Measurements from ENCODE around the gene CYTH1. TPM values are rescaled to one million over a fixed set of nuclear protein-coding genes. Genes with fewer than 3 reads are reported as not detected.

The CYTH1 gene
- total and polyA plus RNA-seq, 3 donors from 2014 or later, result 40.8 to 47.9 (median 42.2) TPM

DNA sequence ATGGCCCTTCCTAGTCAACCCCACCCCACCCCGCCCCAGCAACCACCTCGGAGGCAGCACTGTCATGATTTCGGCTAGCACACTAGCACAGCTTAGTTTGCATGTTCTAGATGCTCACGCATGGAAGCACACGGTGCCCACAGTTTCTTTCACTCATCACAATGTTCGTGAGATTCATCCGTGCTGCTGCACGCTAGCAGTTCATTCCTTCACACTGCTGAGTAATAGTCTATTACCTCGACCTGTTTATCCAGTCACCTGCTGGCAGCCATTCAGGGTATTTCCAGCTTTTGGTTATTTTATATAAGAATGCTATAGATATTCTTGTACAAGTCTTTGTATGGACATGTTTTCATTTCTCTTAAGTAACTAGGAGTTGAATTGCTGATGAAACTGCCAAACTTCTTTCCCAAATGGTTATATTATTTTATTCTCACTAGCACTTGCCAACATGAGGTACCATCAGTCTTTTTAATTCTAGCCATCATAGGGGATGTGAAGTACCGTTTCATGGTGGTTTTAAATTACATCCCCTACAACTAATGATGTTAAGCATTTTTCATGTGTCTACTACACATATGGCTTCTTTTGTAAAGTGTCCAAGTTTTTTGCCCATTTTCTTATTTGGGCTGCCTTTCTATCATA, 75.7 kb downstream of the CYTH1 start:
- no peaks in the 10 kb centered on the region for H3K27me3 ChIP-seq
- DNase-seq, result no peak
- peaks cover 4% of the 10 kb centered on the region for H3K4me1 ChIP-seq
- intact Hi-C loops (cut with DNase I; ENCODE audit: low total_unique reads), result loop anchor here (10.0 kb wide), 1 partner anchor 212 kb away; no protein-coding TSS in a partner anchor
- 93 to 98% methylated on average over 10 of the region's 10 CpGs for WGBS, 2 donors
- TF ChIP-seq, protein P1, sequence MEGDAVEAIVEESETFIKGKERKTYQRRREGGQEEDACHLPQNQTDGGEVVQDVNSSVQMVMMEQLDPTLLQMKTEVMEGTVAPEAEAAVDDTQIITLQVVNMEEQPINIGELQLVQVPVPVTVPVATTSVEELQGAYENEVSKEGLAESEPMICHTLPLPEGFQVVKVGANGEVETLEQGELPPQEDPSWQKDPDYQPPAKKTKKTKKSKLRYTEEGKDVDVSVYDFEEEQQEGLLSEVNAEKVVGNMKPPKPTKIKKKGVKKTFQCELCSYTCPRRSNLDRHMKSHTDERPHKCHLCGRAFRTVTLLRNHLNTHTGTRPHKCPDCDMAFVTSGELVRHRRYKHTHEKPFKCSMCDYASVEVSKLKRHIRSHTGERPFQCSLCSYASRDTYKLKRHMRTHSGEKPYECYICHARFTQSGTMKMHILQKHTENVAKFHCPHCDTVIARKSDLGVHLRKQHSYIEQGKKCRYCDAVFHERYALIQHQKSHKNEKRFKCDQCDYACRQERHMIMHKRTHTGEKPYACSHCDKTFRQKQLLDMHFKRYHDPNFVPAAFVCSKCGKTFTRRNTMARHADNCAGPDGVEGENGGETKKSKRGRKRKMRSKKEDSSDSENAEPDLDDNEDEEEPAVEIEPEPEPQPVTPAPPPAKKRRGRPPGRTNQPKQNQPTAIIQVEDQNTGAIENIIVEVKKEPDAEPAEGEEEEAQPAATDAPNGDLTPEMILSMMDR (IDR thresholded peaks at IDR 0.05), result no peak
- TF ChIP-seq POLR2A (IDR thresholded peaks at IDR 0.05), result no peak
- H3K36me3 ChIP-seq (ENCODE audit: low read depth, missing control alignments), result no peaks in the 10 kb centered on the region
- H3K27ac ChIP-seq, result no peak overlapping the region
- no peak overlapping the region for H3K4me3 ChIP-seq
- H3K9me3 ChIP-seq, result no peaks in the 10 kb centered on the region

- Histone ChIP-seq H3K27ac (no peak overlapping the region), H3K4me3 (no peak overlapping the region), H3K27me3 (no peaks in the 10 kb centered on the region), H3K9me3 (no peaks in the 10 kb centered on the region), H3K36me3 (ENCODE audit: low read depth, missing control alignments) (no peaks in the 10 kb centered on the region), H3K4me1 (peaks cover 1% of the 10 kb centered on the region)
- intact Hi-C loops (cut with DNase I; ENCODE audit: low total_unique reads), result loop anchor here (10.0 kb wide), 1 partner anchor 210 kb away; no protein-coding TSS in a partner anchor
- 96 to 98% methylated on average over 4 of the region's 4 CpGs for WGBS, 2 donors
- no peak for DNase-seq
- TF ChIP-seq, protein P1 (IDR thresholded peaks at IDR 0.05), result no peak
- no peak for TF ChIP-seq POLR2A (IDR thresholded peaks at IDR 0.05)
These were observed 77.0 kb downstream of the CYTH1 start for GRCh38 chr17:78705071-78705470.

DNA sequence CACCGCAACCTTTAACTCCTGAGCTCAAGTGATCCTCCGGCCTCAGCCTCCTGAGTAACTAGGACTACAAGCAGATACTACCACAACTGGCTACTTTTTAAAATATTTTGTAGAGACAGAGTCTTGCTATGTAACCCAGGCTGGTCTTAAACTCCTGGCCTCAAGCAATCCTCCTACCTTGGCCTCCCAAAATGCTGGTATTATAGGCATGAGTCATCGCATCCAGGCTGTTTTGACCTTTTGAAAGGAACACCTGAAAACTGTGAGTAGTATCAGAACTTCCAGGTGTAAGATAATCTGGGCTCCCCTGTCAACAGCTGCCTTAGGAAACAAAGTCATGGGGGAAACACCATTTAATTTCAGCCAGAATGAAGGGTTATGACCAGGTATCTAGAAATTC, 77.5 kb downstream of the CYTH1 start:
- no peaks in the 10 kb centered on the region for H3K36me3 ChIP-seq (ENCODE audit: low read depth, missing control alignments)

GRCh38 chr17:78697554-78698343, 84.3 kb downstream of the CYTH1 start:
- WGBS, 2 donors, result 94% methylated on average over 25 of the region's 25 CpGs
- H3K27me3 ChIP-seq, result no peaks in the 10 kb centered on the region
- H3K9me3 ChIP-seq, result no peaks in the 10 kb centered on the region
- no peak overlapping the region for H3K4me3 ChIP-seq
- DNase-seq, result no peak
- H3K27ac ChIP-seq, result no peak overlapping the region
- intact Hi-C loops (cut with DNase I; ENCODE audit: low total_unique reads), result no loop called here
- H3K4me1 ChIP-seq, result no peaks in the 10 kb centered on the region
- no peaks in the 10 kb centered on the region for H3K36me3 ChIP-seq (ENCODE audit: low read depth, missing control alignments)
- no peak for TF ChIP-seq POLR2A (IDR thresholded peaks at IDR 0.05)
- TF ChIP-seq, protein P1 (IDR thresholded peaks at IDR 0.05), result no peak

More for the DNA sequence above, 77.5 kb downstream of the CYTH1 start:
- Histone ChIP-seq H3K27me3 (no peaks in the 10 kb centered on the region), H3K4me3 (no peak overlapping the region), H3K9me3 (no peaks in the 10 kb centered on the region), H3K4me1 (no peaks in the 10 kb centered on the region), H3K27ac (no peak overlapping the region)
- intact Hi-C loops (cut with DNase I; ENCODE audit: low total_unique reads), result loop anchor here (10.0 kb wide), 1 partner anchor 210 kb away; no protein-coding TSS in a partner anchor
- TF ChIP-seq, protein P1 (IDR thresholded peaks at IDR 0.05), result no peak
- TF ChIP-seq POLR2A (IDR thresholded peaks at IDR 0.05), result no peak
- DNase-seq, result no peak
- 94 to 100% methylated on average over 3 of the region's 3 CpGs for WGBS, 2 donors

Data from testis (tissue), 3 donors.